Peyer's patch (tissue), 4 donors: ENCODE results near the gene S100A8.

ENCODE experiments used
- CTCF ChIP-seq, 6 experiments: fragments of 450-650 bp in 4 of 6; fragments of 200-600 bp in 2 of 6; sonication (generic) in 1 of 6; IDR thresholded peaks; one replicate each; pipeline ENCODE4 v1.5.1; 2017 to 2019; ENCODE audit warnings: antibody characterized with exemption in 6 of 6, mild to moderate bottlenecking in 3 of 6, moderate library complexity in 1 of 6
- POLR2A ChIP-seq, 2 donors: fragments of 450-650 bp; IDR thresholded peaks; one replicate each; pipeline ENCODE4 v1.5.1; 2017; ENCODE audit warnings: antibody characterized with exemption in 2 of 2, mild to moderate bottlenecking in 2 of 2, moderate library complexity in 2 of 2

GRCh38 chr1:153387001-153387400, 3.9 kb downstream of the S100A8 start:
- TF ChIP-seq POLR2A (IDR thresholded peaks at IDR 0.05) (no peak), CTCF (IDR thresholded peaks at IDR 0.05) (no peak)
